Endothelial cell (in vitro differentiated cells): Measurements from ENCODE around the gene CP. TPM values are rescaled to one million over a fixed set of nuclear protein-coding genes. Genes with fewer than 3 reads are reported as not detected.

ENCODE experiments used
- DNase-seq: peaks from one replicate; pipeline ENCODE4 v3.0.0; 2021; ENCODE audit warnings: low spot score
- H3K27ac Mint-ChIP-seq: one replicate; pipeline ENCODE4 v1.8.0; 2021; ENCODE audit warnings: mixed read lengths, inconsistent platforms; ENCODE audit not compliant: unreplicated experiment
- H3K27me3 Mint-ChIP-seq: one replicate; pipeline ENCODE4 v1.8.0; 2021; ENCODE audit warnings: mild to moderate bottlenecking, moderate library complexity, mixed read lengths, inconsistent platforms; ENCODE audit not compliant: unreplicated experiment
- H3K36me3 Mint-ChIP-seq: one replicate; pipeline ENCODE4 v1.8.0; 2021; ENCODE audit warnings: mild to moderate bottlenecking, low read depth, mixed read lengths, inconsistent platforms; ENCODE audit not compliant: unreplicated experiment
- H3K4me1 Mint-ChIP-seq: one replicate; pipeline ENCODE4 v1.8.0; 2021; ENCODE audit warnings: mild to moderate bottlenecking, mixed read lengths, inconsistent platforms; ENCODE audit not compliant: unreplicated experiment
- H3K4me3 Mint-ChIP-seq: one replicate; pipeline ENCODE4 v1.8.0; 2021; ENCODE audit warnings: mild to moderate bottlenecking, mixed read lengths, inconsistent platforms; ENCODE audit not compliant: unreplicated experiment
- H3K9me3 Mint-ChIP-seq: one replicate; pipeline ENCODE4 v1.8.0; 2021; ENCODE audit warnings: mixed read lengths, inconsistent platforms; ENCODE audit not compliant: unreplicated experiment
- total RNA-seq: library from RNA; stranded (reverse); fragmentation: NEBNext Ultra II Directional; extraction: Animal tissue kit (Norgen Biotek cat#: 25700); gene quantifications from one replicate; pipeline ENCODE4 v1.2.1, GENCODE V29; 2021; ENCODE audit not compliant: unreplicated experiment
- TF ChIP-seq, protein P1 (sequence below): fragments of 200-600 bp; sonication (generic); IDR thresholded peaks from one replicate; pipeline ENCODE4 v1.5.0; 2021; ENCODE audit warnings: antibody characterized with exemption; ENCODE audit not compliant: unreplicated experiment

Gene CP
- total RNA-seq, 1 donor from 2014 or later = 0.44 TPM

DNA sequence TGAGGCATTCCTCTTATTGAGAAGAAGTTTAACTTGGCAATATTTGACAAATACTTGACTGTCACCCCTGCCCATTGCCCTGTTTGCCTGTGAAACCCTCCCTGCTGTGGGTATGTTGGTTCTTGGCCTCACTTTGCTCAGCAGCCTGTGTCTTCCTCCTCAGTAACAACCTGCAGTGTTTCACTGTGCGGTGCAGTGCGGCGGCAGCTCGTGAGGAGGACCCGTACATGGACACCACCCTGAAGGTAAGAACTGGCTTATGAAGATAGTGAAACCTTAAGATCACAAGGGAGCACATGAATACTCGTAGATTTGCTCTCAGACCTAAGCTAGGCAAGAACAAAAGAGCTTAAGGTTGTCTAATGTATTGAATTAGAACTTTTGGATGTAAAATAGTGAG, 71.2 kb downstream of the CP start:
- Mint-ChIP-seq H3K4me3 (no peak overlapping the region), H3K4me1 (peaks cover 23% of the 10 kb centered on the region), H3K27me3 (no peaks in the 10 kb centered on the region), H3K9me3 (no peaks in the 10 kb centered on the region), H3K36me3 (no peaks in the 10 kb centered on the region), H3K27ac (no peak overlapping the region)
- no peak for DNase-seq
- TF ChIP-seq, protein P1, sequence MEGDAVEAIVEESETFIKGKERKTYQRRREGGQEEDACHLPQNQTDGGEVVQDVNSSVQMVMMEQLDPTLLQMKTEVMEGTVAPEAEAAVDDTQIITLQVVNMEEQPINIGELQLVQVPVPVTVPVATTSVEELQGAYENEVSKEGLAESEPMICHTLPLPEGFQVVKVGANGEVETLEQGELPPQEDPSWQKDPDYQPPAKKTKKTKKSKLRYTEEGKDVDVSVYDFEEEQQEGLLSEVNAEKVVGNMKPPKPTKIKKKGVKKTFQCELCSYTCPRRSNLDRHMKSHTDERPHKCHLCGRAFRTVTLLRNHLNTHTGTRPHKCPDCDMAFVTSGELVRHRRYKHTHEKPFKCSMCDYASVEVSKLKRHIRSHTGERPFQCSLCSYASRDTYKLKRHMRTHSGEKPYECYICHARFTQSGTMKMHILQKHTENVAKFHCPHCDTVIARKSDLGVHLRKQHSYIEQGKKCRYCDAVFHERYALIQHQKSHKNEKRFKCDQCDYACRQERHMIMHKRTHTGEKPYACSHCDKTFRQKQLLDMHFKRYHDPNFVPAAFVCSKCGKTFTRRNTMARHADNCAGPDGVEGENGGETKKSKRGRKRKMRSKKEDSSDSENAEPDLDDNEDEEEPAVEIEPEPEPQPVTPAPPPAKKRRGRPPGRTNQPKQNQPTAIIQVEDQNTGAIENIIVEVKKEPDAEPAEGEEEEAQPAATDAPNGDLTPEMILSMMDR = no peak

DNA sequence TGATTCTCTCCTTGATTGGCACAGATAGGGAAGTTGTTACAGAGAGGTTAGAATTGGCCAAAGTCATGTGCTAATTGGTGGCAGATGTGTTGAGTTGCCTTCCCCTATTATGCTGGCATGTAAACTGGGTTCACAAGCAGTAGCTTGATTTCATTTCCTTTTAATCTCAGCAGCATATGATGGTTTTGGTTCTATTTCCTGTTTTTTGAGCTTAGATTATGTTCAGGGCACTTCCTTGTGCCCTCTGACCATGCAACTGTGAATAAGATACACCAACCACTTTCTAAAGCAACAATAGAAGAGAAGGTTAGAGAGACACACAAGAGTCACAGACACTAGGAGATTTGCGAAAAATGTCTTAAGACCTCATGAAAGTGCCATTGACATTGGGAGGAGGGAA, 75.7 kb downstream of the CP start:
- DNase-seq = no peak
- Mint-ChIP-seq H3K27ac (no peak overlapping the region), H3K9me3 (no peaks in the 10 kb centered on the region), H3K4me3 (no peak overlapping the region), H3K36me3 (no peaks in the 10 kb centered on the region), H3K4me1 (no peaks in the 10 kb centered on the region), H3K27me3 (no peaks in the 10 kb centered on the region)
- TF ChIP-seq, protein P1 = no peak

GRCh38 chr3:149145356-149145755, 76.3 kb downstream of the CP start:
- DNase-seq = no peak
- TF ChIP-seq, protein P1 = no peak
- no peaks in the 10 kb centered on the region for H3K27me3 Mint-ChIP-seq
- H3K4me3 Mint-ChIP-seq = no peak overlapping the region
- H3K27ac Mint-ChIP-seq = no peak overlapping the region
- H3K9me3 Mint-ChIP-seq = no peaks in the 10 kb centered on the region
- H3K4me1 Mint-ChIP-seq = no peaks in the 10 kb centered on the region
- H3K36me3 Mint-ChIP-seq = no peaks in the 10 kb centered on the region

GRCh38 chr3:149142682-149143081, 78.9 kb downstream of the CP start:
- no peak overlapping the region for H3K4me3 Mint-ChIP-seq
- H3K9me3 Mint-ChIP-seq = no peaks in the 10 kb centered on the region
- H3K36me3 Mint-ChIP-seq = no peaks in the 10 kb centered on the region
- no peaks in the 10 kb centered on the region for H3K4me1 Mint-ChIP-seq
- no peaks in the 10 kb centered on the region for H3K27me3 Mint-ChIP-seq
- TF ChIP-seq, protein P1 = no peak
- DNase-seq = no peak
- no peak overlapping the region for H3K27ac Mint-ChIP-seq

DNA sequence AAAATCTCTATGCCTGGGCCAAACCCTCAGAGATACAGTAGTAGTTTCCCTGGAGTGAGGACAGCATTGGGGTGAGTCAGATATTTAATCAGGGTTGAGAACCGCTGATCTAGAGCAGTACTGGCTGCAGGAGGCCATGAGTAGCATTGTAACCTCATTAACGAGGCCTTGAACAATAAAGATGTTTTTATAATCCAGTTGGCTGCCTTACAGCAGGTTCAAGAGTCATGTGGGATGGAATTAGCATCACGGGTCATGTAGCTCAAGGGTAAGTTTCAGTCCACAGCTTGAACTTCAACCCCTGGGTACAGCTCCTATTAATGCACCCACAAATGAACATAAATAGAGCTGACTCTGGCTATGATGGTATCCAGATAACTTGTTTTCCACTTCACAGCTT, 87.1 kb downstream of the CP start:
- TF ChIP-seq, protein P1 = no peak
- peaks cover 3% of the 10 kb centered on the region for H3K27me3 Mint-ChIP-seq
- no peaks in the 10 kb centered on the region for H3K36me3 Mint-ChIP-seq
- no peaks in the 10 kb centered on the region for H3K9me3 Mint-ChIP-seq
- peaks cover 8% of the 10 kb centered on the region for H3K4me1 Mint-ChIP-seq
- no peak overlapping the region for H3K27ac Mint-ChIP-seq
- H3K4me3 Mint-ChIP-seq = no peak overlapping the region
- DNase-seq = no peak
